HCT116 (cell line): Measurements from ENCODE around the gene MATCAP1. TPM values are rescaled to one million over a fixed set of nuclear protein-coding genes. Genes with fewer than 3 reads are reported as not detected.

ENCODE experiments used
- ATAC-seq: fragments of 200-7000 bp; cut with Tn5 transposase; 2 replicates; pipeline ENCODE4 v1.9.1; 2020; ENCODE audit warnings: mild to moderate bottlenecking, moderate library complexity
- BruUV-seq: library from RNA; stranded (reverse); fragments of 400-500 nt; replicated peaks from 2 replicates; lab custom pipeline; 2021; lab: Mats Ljungman, UMichigan
- CTCF ChIA-PET: fragments of 300-600 bp; sonication (Branson Sonifier 250); formaldehyde crosslinking; loops from one replicate; lab custom pipeline; 2021; ENCODE audit warnings: antibody characterized with exemption; lab: Charles Lee
- POLR2A ChIA-PET: fragments of 300-600, 350-600 bp; sonication (Branson Sonifier 250); formaldehyde crosslinking; loops from one replicate; lab custom pipeline; 2021; ENCODE audit warnings: antibody characterized with exemption; lab: Charles Lee
- RAD21 ChIA-PET, 2 experiments: fragments of 300-600 bp; sonication (Branson Sonifier 250); formaldehyde crosslinking; loops; one replicate each; lab custom pipeline; 2023; ENCODE audit warnings: low total read pairs in 2 of 2; ENCODE audit not compliant: uncharacterized antibody in 2 of 2, unreplicated experiment in 2 of 2, low non-redundant PET in 1 of 2; lab: Charles Lee
- DNase-seq: peaks from one replicate; pipeline ENCODE4 v3.0.0-alpha.2; 2010; ENCODE audit warnings: low read depth, low spot score
- H2AFZ ChIP-seq: fragments of 200-600 bp; shearing (Covaris generic), sonication (generic); 2 replicates; pipeline ENCODE4 v1.6.1; 2017; ENCODE audit warnings: low read depth, mixed run types, mixed read lengths, antibody characterized with exemption, low read length; ENCODE audit not compliant: poor library complexity, severe bottlenecking
- H3K27ac ChIP-seq: 2 replicates; pipeline ENCODE4 v1.5.1; 2012; ENCODE audit warnings: low read depth, low read length
- H3K27me3 ChIP-seq: fragments of 200-600 bp; sonication (generic); 2 replicates; pipeline ENCODE4 v1.6.1; 2016; ENCODE audit warnings: mixed run types, low read length, mixed read lengths; ENCODE audit not compliant: insufficient read depth
- H3K36me3 ChIP-seq, 2 experiments: fragments of 200-500 bp in 1 of 2; fragments of 200-600 bp in 1 of 2; sonication (Bioruptor generic) in 1 of 2; sonication (generic) in 1 of 2; 2 replicates each; pipeline versions ENCODE4 v1.5.1 to v1.6.1; 2014 to 2016; ENCODE audit warnings: low read length in 2 of 2, inconsistent platforms in 1 of 2, mixed read lengths in 1 of 2, mixed run types in 1 of 2; ENCODE audit not compliant: insufficient read depth in 2 of 2, control insufficient read depth in 1 of 2
- H3K4me1 ChIP-seq, 2 experiments: fragments of 200-600 bp in 1 of 2; sonication (generic) in 1 of 2; 2 replicates each; pipeline versions ENCODE4 v1.5.1 to v1.6.1; 2012 to 2017; ENCODE audit warnings: low read length in 2 of 2, inconsistent platforms in 1 of 2, mild to moderate bottlenecking in 1 of 2, mixed read lengths in 1 of 2, mixed run types in 1 of 2, moderate library complexity in 1 of 2; ENCODE audit not compliant: insufficient read depth in 2 of 2, control insufficient read depth in 1 of 2
- H3K4me2 ChIP-seq: fragments of 200-600 bp; sonication (generic); 2 replicates; pipeline ENCODE4 v1.6.1; 2017; ENCODE audit warnings: mixed run types, low read length, mixed read lengths
- H3K4me3 ChIP-seq, 2 experiments: fragments of 200-600 bp in 1 of 2; sonication (generic) in 1 of 2; replicated peaks in 1 of 2; 2 replicates each; pipeline ENCODE4 v1.5.1; 2011 to 2016; ENCODE audit warnings: low read length in 2 of 2, control low read depth in 1 of 2, low read depth in 1 of 2, mild to moderate bottlenecking in 1 of 2, mixed read lengths in 1 of 2, mixed run types in 1 of 2
- H3K79me2 ChIP-seq: fragments of 200-600 bp; sonication (generic); 2 replicates; pipeline ENCODE4 v1.6.1; 2017; ENCODE audit warnings: mild to moderate bottlenecking, mixed run types, low read length, moderate library complexity, mixed read lengths; ENCODE audit not compliant: insufficient read depth
- H3K9ac ChIP-seq: fragments of 200-600 bp; sonication (generic); 2 replicates; pipeline ENCODE4 v1.6.1; 2016; ENCODE audit warnings: low read length, mixed read lengths
- H3K9me2 ChIP-seq: fragments of 200-600 bp; sonication (generic), shearing (Covaris generic); 2 replicates; pipeline ENCODE4 v1.6.1; 2017; ENCODE audit warnings: mixed run types, mild to moderate bottlenecking, moderate library complexity; ENCODE audit not compliant: insufficient read depth
- H3K9me3 ChIP-seq, 2 experiments: fragments of 200-500 bp in 1 of 2; fragments of 200-600 bp in 1 of 2; sonication (Bioruptor generic) in 1 of 2; sonication (generic) in 1 of 2; 2 replicates each; pipeline ENCODE4 v1.6.1; 2014 to 2017; ENCODE audit warnings: low read length in 2 of 2, mixed read lengths in 2 of 2, inconsistent platforms in 1 of 2, low read depth in 1 of 2, mild to moderate bottlenecking in 1 of 2, mixed run types in 1 of 2, moderate library complexity in 1 of 2; ENCODE audit not compliant: control insufficient read depth in 1 of 2, insufficient read depth in 1 of 2
- H4K20me1 ChIP-seq: fragments of 200-600 bp; sonication (generic), shearing (Covaris generic); 2 replicates; pipeline ENCODE4 v1.6.1; 2017; ENCODE audit warnings: mixed run types, mild to moderate bottlenecking, moderate library complexity; ENCODE audit not compliant: insufficient read depth
- CTCF ChIP-seq, 3 experiments: fragments of 200-600 bp in 1 of 3; sonication (generic) in 1 of 3; IDR thresholded peaks in 2 of 3; conservative IDR thresholded peaks in 1 of 3; 2 replicates each; pipeline ENCODE4 v1.5.1; 2012 to 2017; ENCODE audit warnings: low read depth in 2 of 3, low read length in 2 of 3, antibody characterized with exemption in 1 of 3, borderline replicate concordance in 1 of 3, control low read depth in 1 of 3, mild to moderate bottlenecking in 1 of 3, mixed read lengths in 1 of 3, mixed run types in 1 of 3, moderate library complexity in 1 of 3; ENCODE audit not compliant: insufficient read depth in 1 of 3
- EGR1 ChIP-seq: IDR thresholded peaks from 2 replicates; pipeline ENCODE4 v1.6.1; 2012; ENCODE audit warnings: low read depth
- ELF1 ChIP-seq: IDR thresholded peaks from 2 replicates; pipeline ENCODE4 v1.6.1; 2012; ENCODE audit warnings: low read depth, borderline replicate concordance
- EZH2 ChIP-seq: fragments of 200-600 bp; sonication (generic); IDR thresholded peaks from 2 replicates; pipeline ENCODE4 v1.6.1; 2017; ENCODE audit warnings: antibody characterized with exemption, mixed run types
- FOSL1 ChIP-seq: IDR thresholded peaks from 2 replicates; pipeline ENCODE4 v1.6.1; 2012; ENCODE audit warnings: low read depth
- SP1 ChIP-seq: IDR thresholded peaks from 2 replicates; pipeline ENCODE4 v1.6.1; 2012; ENCODE audit warnings: low read depth
- TCF7L2 ChIP-seq: IDR thresholded peaks from 2 replicates; pipeline ENCODE4 v1.7.0; 2011; ENCODE audit warnings: borderline replicate concordance, inconsistent platforms; ENCODE audit not compliant: insufficient read depth, insufficient read length; ENCODE audit errors: extremely low read depth
- YY1 ChIP-seq: IDR thresholded peaks from 2 replicates; pipeline ENCODE4 v1.6.1; 2011; ENCODE audit warnings: low read length, low read depth, moderate library complexity, mild to moderate bottlenecking; ENCODE audit not compliant: insufficient replicate concordance; ENCODE audit errors: extremely low read depth
- ZFX ChIP-seq: fragments of 450-650 bp; IDR thresholded peaks from 2 replicates; pipeline ENCODE4 v1.6.1; 2017
- intact Hi-C: fragments of 100-400 bp; cut with micrococcal nuclease; formaldehyde crosslinking; loops from 2 replicates; pipeline ENCODE4 v1.10.0; 2022
- total RNA-seq: library from RNA; stranded (reverse); gene quantifications from one replicate; pipeline ENCODE4 v1.2.1, GENCODE V29; 2021; ENCODE audit not compliant: unreplicated experiment

The MATCAP1 gene
- total RNA-seq, 1 experiment from 2014 or later, result 38.7 TPM

DNA sequence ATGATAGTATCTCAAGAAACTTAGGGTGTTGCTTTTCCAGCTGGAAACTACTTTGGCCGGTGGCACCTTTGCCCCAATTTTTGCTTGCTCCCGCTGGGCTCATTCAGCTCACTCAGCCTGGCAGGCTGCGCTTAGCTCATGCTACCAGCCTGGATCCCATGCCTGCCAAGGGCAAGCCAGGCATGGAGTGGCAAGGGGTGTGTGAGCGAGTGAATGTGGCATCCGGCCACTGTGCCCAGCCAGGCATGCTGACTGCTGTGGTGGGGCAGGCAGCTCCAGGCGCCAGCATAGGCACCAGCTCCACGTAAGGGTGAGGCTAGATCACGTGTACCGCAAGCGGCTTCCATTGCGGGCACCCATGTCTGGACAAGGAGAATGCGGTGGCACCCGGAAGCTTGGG is 42.4 kb downstream of the MATCAP1 start:
- DNase-seq (no peak), ATAC-seq (no peak)
- Histone ChIP-seq H4K20me1 (no peaks in the 10 kb centered on the region), H3K4me3 (no peak overlapping the region), H3K27me3 (no peaks in the 10 kb centered on the region), H3K9me2 (no peaks in the 10 kb centered on the region), H3K4me1 (no peaks in the 10 kb centered on the region), H3K9me3 (no peaks in the 10 kb centered on the region), H3K4me2 (no peak overlapping the region), H3K9ac (no peak overlapping the region), H2AFZ (no peak overlapping the region), H3K27ac (no peak overlapping the region), H3K79me2 (no peaks in the 10 kb centered on the region), H3K36me3 (peaks cover 36 to 58% of the 10 kb centered on the region in 2 experiments)
- no TSS peak for BruUV-seq
- CTCF ChIA-PET, result interaction anchor here (1.0 to 1.5 kb wide), 2 partner anchors 14 to 38 kb away, joined by 3 to 7 read pairs (median 3); no protein-coding TSS in a partner anchor
- POLR2A ChIA-PET, result no interaction called here
- RAD21 ChIA-PET, result no interaction called here
- TF ChIP-seq EGR1, result no peak
- no peak for TF ChIP-seq ZFX
- TF ChIP-seq EZH2, result no peak
- no peak for TF ChIP-seq YY1
- TF ChIP-seq SP1, result no peak
- TF ChIP-seq CTCF (IDR thresholded peaks at IDR 0.05 in 2 of 3, conservative IDR thresholded peaks at IDR 0.05 in 1 of 3; ENCODE audit: borderline replicate concordance in 1 of 3, insufficient read depth in 1 of 3, low read depth in 2 of 3, low read length in 2 of 3), result no peak
- no peak for TF ChIP-seq TCF7L2
- no peak for TF ChIP-seq ELF1
- TF ChIP-seq FOSL1, result no peak
- intact Hi-C loops, result no loop called here
